ENCODE data around the gene TCEAL9.
A peak's percentile ranks its signal among the peaks of the same experiment; 100 is the strongest.

Gene TCEAL9

DNA sequence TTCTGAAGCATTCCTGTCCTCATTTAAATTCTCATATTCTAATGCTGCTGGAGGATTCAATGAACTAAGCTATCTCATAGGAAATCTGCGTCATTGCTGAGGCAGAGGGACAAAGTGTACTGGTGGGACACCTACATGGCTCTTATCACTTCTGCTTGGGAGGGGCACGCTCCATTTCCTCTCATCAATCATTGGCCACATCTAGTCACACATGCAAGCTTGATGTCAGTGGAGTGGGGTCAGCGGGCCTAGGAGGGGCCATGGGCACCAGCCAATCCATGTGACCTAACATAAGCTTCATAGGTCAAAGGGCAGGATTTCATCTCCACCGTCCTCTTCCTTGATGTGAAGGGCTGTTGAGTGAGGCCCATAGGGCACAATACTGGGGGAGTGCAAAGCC is 41.4 kb downstream of the TCEAL9 start (continued):
- TF ChIP-seq ZNF777 (tag by site-specific recombination; IDR thresholded peaks at IDR 0.05; ENCODE audit: borderline replicate concordance): no peak
- TF ChIP-seq KLF10 (tag by site-specific recombination; IDR thresholded peaks at IDR 0.05): no peak
- no peak for TF ChIP-seq ZNF274 (IDR thresholded peaks at IDR 0.05; ENCODE audit: low read length)
- no peak for TF ChIP-seq ZNF274 (tag by site-specific recombination; IDR thresholded peaks at IDR 0.05; ENCODE audit: borderline replicate concordance)
- TF ChIP-seq KLF7 (tag by site-specific recombination; IDR thresholded peaks at IDR 0.05; ENCODE audit: borderline replicate concordance): no peak
- no peak for TF ChIP-seq ZNF785 (tag by site-specific recombination; IDR thresholded peaks at IDR 0.05)
- TF ChIP-seq, protein P1, sequence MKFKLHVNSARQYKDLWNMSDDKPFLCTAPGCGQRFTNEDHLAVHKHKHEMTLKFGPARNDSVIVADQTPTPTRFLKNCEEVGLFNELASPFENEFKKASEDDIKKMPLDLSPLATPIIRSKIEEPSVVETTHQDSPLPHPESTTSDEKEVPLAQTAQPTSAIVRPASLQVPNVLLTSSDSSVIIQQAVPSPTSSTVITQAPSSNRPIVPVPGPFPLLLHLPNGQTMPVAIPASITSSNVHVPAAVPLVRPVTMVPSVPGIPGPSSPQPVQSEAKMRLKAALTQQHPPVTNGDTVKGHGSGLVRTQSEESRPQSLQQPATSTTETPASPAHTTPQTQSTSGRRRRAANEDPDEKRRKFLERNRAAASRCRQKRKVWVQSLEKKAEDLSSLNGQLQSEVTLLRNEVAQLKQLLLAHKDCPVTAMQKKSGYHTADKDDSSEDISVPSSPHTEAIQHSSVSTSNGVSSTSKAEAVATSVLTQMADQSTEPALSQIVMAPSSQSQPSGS (tag by site-specific recombination; IDR thresholded peaks at IDR 0.05; ENCODE audit: low read depth): no peak
- TF ChIP-seq TCF7L2 (IDR thresholded peaks at IDR 0.05; ENCODE audit: borderline replicate concordance, low read depth, low read length): no peak

DNA sequence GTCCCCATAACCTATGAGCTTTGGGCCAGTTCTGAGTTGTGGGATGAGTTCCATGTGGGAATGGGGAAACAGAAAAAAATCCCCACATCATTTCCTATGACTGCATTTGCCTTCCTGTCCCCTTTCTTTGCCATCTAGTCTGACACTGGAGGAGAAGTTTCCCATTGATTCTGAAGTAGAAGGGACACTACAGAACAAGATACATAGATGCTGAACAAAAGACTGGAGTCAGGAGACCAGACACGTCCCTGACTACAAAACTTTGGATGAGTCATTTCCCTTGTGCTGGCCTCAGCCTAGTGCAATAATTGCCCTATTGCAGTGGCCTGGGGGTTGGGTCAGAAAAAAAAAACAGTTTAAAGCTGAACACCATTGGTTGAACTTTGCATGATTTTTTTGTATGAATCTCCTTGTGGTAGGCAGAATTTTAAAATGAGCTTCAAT is 42.1 kb downstream of the TCEAL9 start:
- H3K9me3 ChIP-seq (ENCODE audit: control insufficient read depth, insufficient read depth, low read depth, low read length): no peaks in the 10 kb centered on the region
- H3K4me1 ChIP-seq (ENCODE audit: control insufficient read depth, insufficient read depth, low read length): no peaks in the 10 kb centered on the region
- H3K27ac ChIP-seq (ENCODE audit: extremely low read depth, low read depth, low read length): no peak overlapping the region
- CTCF ChIA-PET: interaction anchor here (0.7 to 0.9 kb wide), 2 partner anchors 24 to 56 kb away, joined by 3 to 4 read pairs; no protein-coding TSS in a partner anchor
- H3K4me3 ChIP-seq (ENCODE audit: low read depth, low read length): no peak overlapping the region
- POLR2A ChIA-PET: interaction anchor here (1.6 kb wide), 1 partner anchor 21 kb away, joined by 8 read pairs; the partner anchor contains the start of gene BEX3
- TF ChIP-seq ZNF677 (tag by site-specific recombination; IDR thresholded peaks at IDR 0.05): no peak
- TF ChIP-seq, protein P2, sequence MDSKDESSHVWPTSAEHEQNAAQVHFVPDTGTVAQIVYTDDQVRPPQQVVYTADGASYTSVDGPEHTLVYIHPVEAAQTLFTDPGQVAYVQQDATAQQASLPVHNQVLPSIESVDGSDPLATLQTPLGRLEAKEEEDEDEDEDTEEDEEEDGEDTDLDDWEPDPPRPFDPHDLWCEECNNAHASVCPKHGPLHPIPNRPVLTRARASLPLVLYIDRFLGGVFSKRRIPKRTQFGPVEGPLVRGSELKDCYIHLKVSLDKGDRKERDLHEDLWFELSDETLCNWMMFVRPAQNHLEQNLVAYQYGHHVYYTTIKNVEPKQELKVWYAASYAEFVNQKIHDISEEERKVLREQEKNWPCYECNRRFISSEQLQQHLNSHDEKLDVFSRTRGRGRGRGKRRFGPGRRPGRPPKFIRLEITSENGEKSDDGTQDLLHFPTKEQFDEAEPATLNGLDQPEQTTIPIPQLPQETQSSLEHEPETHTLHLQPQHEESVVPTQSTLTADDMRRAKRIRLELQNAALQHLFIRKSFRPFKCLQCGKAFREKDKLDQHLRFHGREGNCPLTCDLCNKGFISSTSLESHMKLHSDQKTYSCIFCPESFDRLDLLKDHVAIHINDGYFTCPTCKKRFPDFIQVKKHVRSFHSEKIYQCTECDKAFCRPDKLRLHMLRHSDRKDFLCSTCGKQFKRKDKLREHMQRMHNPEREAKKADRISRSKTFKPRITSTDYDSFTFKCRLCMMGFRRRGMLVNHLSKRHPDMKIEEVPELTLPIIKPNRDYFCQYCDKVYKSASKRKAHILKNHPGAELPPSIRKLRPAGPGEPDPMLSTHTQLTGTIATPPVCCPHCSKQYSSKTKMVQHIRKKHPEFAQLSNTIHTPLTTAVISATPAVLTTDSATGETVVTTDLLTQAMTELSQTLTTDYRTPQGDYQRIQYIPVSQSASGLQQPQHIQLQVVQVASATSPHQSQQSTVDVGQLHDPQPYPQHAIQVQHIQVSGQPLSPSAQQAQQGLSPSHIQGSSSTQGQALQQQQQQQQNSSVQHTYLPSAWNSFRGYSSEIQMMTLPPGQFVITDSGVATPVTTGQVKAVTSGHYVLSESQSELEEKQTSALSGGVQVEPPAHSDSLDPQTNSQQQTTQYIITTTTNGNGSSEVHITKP (tag by site-specific recombination; IDR thresholded peaks at IDR 0.05): no peak
- TF ChIP-seq ZNF571 (tag by site-specific recombination; IDR thresholded peaks at IDR 0.05): no peak
- no peak for TF ChIP-seq ZFP3 (tag by site-specific recombination; IDR thresholded peaks at IDR 0.05; ENCODE audit: low read depth)
- no peak for TF ChIP-seq ZNF132 (tag by site-specific recombination; IDR thresholded peaks at IDR 0.05; ENCODE audit: borderline replicate concordance)
- 0 out of 2 replicates have a peak, but pooled peaks have one; percentile 10 for TF ChIP-seq SP2 (tag by site-specific recombination; IDR thresholded peaks at IDR 0.05)
- no peak for TF ChIP-seq ZNF202 (tag by site-specific recombination; IDR thresholded peaks at IDR 0.05; ENCODE audit: borderline replicate concordance)
- TF ChIP-seq, protein P3, sequence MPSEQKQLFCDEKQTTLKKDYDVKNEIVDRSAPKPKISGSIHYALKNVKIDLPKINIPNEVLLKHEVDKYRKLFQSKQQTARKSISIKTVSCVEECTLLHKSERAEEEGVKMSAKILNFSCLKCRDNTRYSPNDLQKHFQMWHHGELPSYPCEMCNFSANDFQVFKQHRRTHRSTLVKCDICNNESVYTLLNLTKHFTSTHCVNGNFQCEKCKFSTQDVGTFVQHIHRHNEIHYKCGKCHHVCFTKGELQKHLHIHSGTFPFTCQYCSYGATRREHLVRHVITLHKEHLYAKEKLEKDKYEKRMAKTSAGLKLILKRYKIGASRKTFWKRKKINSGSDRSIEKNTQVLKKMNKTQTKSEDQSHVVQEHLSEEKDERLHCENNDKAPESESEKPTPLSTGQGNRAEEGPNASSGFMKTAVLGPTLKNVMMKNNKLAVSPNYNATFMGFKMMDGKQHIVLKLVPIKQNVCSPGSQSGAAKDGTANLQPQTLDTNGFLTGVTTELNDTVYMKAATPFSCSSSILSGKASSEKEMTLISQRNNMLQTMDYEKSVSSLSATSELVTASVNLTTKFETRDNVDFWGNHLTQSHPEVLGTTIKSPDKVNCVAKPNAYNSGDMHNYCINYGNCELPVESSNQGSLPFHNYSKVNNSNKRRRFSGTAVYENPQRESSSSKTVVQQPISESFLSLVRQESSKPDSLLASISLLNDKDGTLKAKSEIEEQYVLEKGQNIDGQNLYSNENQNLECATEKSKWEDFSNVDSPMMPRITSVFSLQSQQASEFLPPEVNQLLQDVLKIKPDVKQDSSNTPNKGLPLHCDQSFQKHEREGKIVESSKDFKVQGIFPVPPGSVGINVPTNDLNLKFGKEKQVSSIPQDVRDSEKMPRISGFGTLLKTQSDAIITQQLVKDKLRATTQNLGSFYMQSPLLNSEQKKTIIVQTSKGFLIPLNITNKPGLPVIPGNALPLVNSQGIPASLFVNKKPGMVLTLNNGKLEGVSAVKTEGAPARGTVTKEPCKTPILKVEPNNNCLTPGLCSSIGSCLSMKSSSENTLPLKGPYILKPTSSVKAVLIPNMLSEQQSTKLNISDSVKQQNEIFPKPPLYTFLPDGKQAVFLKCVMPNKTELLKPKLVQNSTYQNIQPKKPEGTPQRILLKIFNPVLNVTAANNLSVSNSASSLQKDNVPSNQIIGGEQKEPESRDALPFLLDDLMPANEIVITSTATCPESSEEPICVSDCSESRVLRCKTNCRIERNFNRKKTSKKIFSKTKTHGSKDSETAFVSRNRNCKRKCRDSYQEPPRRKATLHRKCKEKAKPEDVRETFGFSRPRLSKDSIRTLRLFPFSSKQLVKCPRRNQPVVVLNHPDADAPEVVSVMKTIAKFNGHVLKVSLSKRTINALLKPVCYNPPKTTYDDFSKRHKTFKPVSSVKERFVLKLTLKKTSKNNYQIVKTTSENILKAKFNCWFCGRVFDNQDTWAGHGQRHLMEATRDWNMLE (tag by site-specific recombination; conservative IDR thresholded peaks at IDR 0.05; ENCODE audit: low read depth): no peak
- TF ChIP-seq ZNF214 (tag by site-specific recombination; IDR thresholded peaks at IDR 0.05; ENCODE audit: borderline replicate concordance): no peak
- peak; percentile 96 for TF ChIP-seq ZNF350 (tag by site-specific recombination; IDR thresholded peaks at IDR 0.05)
- TF ChIP-seq ZNF660 (tag by site-specific recombination; IDR thresholded peaks at IDR 0.05): peak; percentile 45; the same call in 1 of the 2 replicates
- no peaks in the 10 kb centered on the region for H3K36me3 ChIP-seq (ENCODE audit: control insufficient read depth in 2 of 2, insufficient read depth in 1 of 2, low read length in 2 of 2)
